SK-N-SH (cell line): ENCODE data around the gene WWC1. TPM values are rescaled to one million over a fixed set of nuclear protein-coding genes. Genes with fewer than 3 reads are reported as not detected.
"Not testable (repeated sequence)": the region's sequence is repeated elsewhere in the genome, so short reads cannot be mapped to it uniquely, and the experiment has no call there.

ENCODE experiments used
- CTCF ChIA-PET: fragments of 300-600, 350-600 bp; formaldehyde crosslinking; extraction: SDS; loops from one replicate; lab custom pipeline; 2021; lab: Yijun Ruan, JAX
- POLR2A ChIA-PET: fragments of 350-600 bp; sonication (Branson Sonifier 250); formaldehyde crosslinking; extraction: SDS; loops from one replicate; lab custom pipeline; 2020; ENCODE audit warnings: antibody characterized with exemption, inconsistent platforms; lab: Yijun Ruan, JAX
- DNase-seq: peaks from one replicate; pipeline ENCODE4 v3.0.0; 2012
- H2AFZ ChIP-seq: fragments of 200-600 bp; sonication (generic); 2 replicates; pipeline ENCODE4 v1.8.1; 2016; ENCODE audit warnings: antibody characterized with exemption, mild to moderate bottlenecking, low read depth
- H3F3A ChIP-seq: fragments of 200-600 bp; sonication (generic); replicated peaks from 2 replicates; pipeline ENCODE3; 2016; ENCODE audit warnings: antibody characterized with exemption, mild to moderate bottlenecking; ENCODE audit not compliant: insufficient read depth
- H3K27ac ChIP-seq, 2 experiments: fragments of 200-500 bp in 1 of 2; fragments of 200-600 bp in 1 of 2; sonication (Bioruptor generic) in 1 of 2; sonication (generic), shearing (Covaris generic) in 1 of 2; 2 replicates each; pipeline versions ENCODE4 v1.5.1 to v1.6.1; 2014 to 2016; ENCODE audit warnings: low read depth in 2 of 2, inconsistent platforms in 1 of 2, low read length in 1 of 2, mild to moderate bottlenecking in 1 of 2, mixed read lengths in 1 of 2
- H3K27me3 ChIP-seq: fragments of 200-600 bp; sonication (generic), shearing (Covaris generic); 2 replicates; pipeline ENCODE4 v1.6.1; 2016; ENCODE audit warnings: mixed run types; ENCODE audit not compliant: insufficient read depth
- H3K36me3 ChIP-seq, 2 experiments: fragments of 200-500 bp in 1 of 2; fragments of 200-600 bp in 1 of 2; sonication (Bioruptor generic) in 1 of 2; sonication (generic) in 1 of 2; replicated peaks in 1 of 2; 2 replicates each; pipeline versions ENCODE3 to v1.5.1; 2014 to 2016; ENCODE audit warnings: low read length in 1 of 2, mild to moderate bottlenecking in 1 of 2; ENCODE audit not compliant: insufficient read depth in 2 of 2, control insufficient read depth in 1 of 2
- H3K4me1 ChIP-seq, 2 experiments: fragments of 200-500 bp in 1 of 2; fragments of 200-600 bp in 1 of 2; sonication (Bioruptor generic) in 1 of 2; sonication (generic), shearing (Covaris generic) in 1 of 2; 2 replicates each; pipeline versions ENCODE4 v1.5.1 to v1.6.1; 2014 to 2016; ENCODE audit warnings: low read depth in 1 of 2, low read length in 1 of 2, mixed run types in 1 of 2; ENCODE audit not compliant: insufficient read depth in 2 of 2, control insufficient read depth in 1 of 2
- H3K4me2 ChIP-seq: fragments of 200-600 bp; sonication (generic), shearing (Covaris generic); 2 replicates; pipeline ENCODE4 v1.6.1; 2017; ENCODE audit warnings: mixed run types
- H3K4me3 ChIP-seq, 2 experiments: fragments of 200-500 bp in 1 of 2; fragments of 200-600 bp in 1 of 2; sonication (Bioruptor generic) in 1 of 2; sonication (generic), shearing (Covaris generic) in 1 of 2; 2 replicates each; pipeline versions ENCODE4 v1.5.1 to v1.8.1; 2014 to 2016; ENCODE audit warnings: low read depth in 2 of 2, inconsistent platforms in 1 of 2, low read length in 1 of 2, mild to moderate bottlenecking in 1 of 2, mixed read lengths in 1 of 2, moderate library complexity in 1 of 2
- H3K79me2 ChIP-seq: fragments of 200-600 bp; sonication (generic); 2 replicates; pipeline ENCODE4 v1.8.1; 2017; ENCODE audit warnings: mild to moderate bottlenecking; ENCODE audit not compliant: insufficient read depth
- H3K9ac ChIP-seq: fragments of 200-600 bp; sonication (generic); 2 replicates; pipeline ENCODE4 v1.6.1; 2017; ENCODE audit warnings: mixed run types
- H3K9me2 ChIP-seq: fragments of 200-600 bp; sonication (generic); 2 replicates; pipeline ENCODE4 v1.6.1; 2017; ENCODE audit warnings: mixed run types
- H3K9me3 ChIP-seq: fragments of 200-600 bp; sonication (generic); 2 replicates; pipeline ENCODE4 v1.6.1; 2017; ENCODE audit warnings: mixed run types, mild to moderate bottlenecking, moderate library complexity
- H4K20me1 ChIP-seq: fragments of 200-600 bp; sonication (generic); 2 replicates; pipeline ENCODE4 v1.6.1; 2017; ENCODE audit warnings: mild to moderate bottlenecking, mixed run types; ENCODE audit not compliant: insufficient read depth
- CHD2 ChIP-seq: fragments of 150-350 bp; IDR thresholded peaks from 2 replicates; pipeline ENCODE4 v1.6.1; 2018; ENCODE audit warnings: low read length; ENCODE audit not compliant: partially characterized antibody
- CTCF ChIP-seq: fragments of 200-600 bp; sonication (generic); IDR thresholded peaks from 2 replicates; pipeline ENCODE4 v1.6.1; 2017; ENCODE audit warnings: antibody characterized with exemption, mild to moderate bottlenecking, moderate library complexity
- ELF1 ChIP-seq: IDR thresholded peaks from 2 replicates; pipeline ENCODE4 v1.4.0; 2012
- EZH2phosphoT487 ChIP-seq: fragments of 200-600 bp; sonication (generic); IDR thresholded peaks from 2 replicates; pipeline ENCODE4 v1.6.1; 2017; ENCODE audit warnings: low read depth, mixed run types, mild to moderate bottlenecking, antibody characterized with exemption, moderate library complexity, borderline replicate concordance
- FOSL2 ChIP-seq: IDR thresholded peaks from 2 replicates; pipeline ENCODE4 v1.4.0; 2012; ENCODE audit warnings: low read depth, mild to moderate bottlenecking, moderate library complexity, borderline replicate concordance
- FOXJ3 ChIP-seq: sonication (generic); formaldehyde crosslinking; IDR thresholded peaks from 2 replicates; pipeline ENCODE4 v1.5.1; 2020; ENCODE audit warnings: mild to moderate bottlenecking, missing genetic modification reagents
- FOXM1 ChIP-seq: IDR thresholded peaks from 2 replicates; pipeline ENCODE4 v1.4.0; 2012; ENCODE audit warnings: low read depth, mild to moderate bottlenecking
- GATA2 ChIP-seq: sonication (generic); formaldehyde crosslinking; IDR thresholded peaks from 2 replicates; pipeline ENCODE4 v1.5.0; 2020; ENCODE audit warnings: mild to moderate bottlenecking, missing genetic modification reagents
- MEF2A ChIP-seq: IDR thresholded peaks from 2 replicates; pipeline ENCODE4 v1.4.0; 2012; ENCODE audit warnings: low read depth, borderline replicate concordance
- MXI1 ChIP-seq: IDR thresholded peaks from 2 replicates; pipeline ENCODE4 v1.6.1; 2012; ENCODE audit warnings: mild to moderate bottlenecking, low read depth, low read length, improper control_type of control experiment
- NFIC ChIP-seq: IDR thresholded peaks from 2 replicates; pipeline ENCODE4 v1.4.0; 2012; ENCODE audit warnings: borderline replicate concordance
- NRF1 ChIP-seq: IDR thresholded peaks from 2 replicates; pipeline ENCODE4 v1.6.1; 2012; ENCODE audit warnings: low read depth, mild to moderate bottlenecking, low read length
- POLR2AphosphoS5 ChIP-seq: IDR thresholded peaks from 2 replicates; pipeline ENCODE4 v1.6.1; 2012; ENCODE audit warnings: low read depth, low read length
- RAD21 ChIP-seq: IDR thresholded peaks from 2 replicates; pipeline ENCODE4 v1.6.1; 2012; ENCODE audit warnings: mild to moderate bottlenecking, low read length
- RCOR1 ChIP-seq: fragments of 150-350 bp; IDR thresholded peaks from 2 replicates; pipeline ENCODE4 v1.6.1; 2017; ENCODE audit warnings: antibody characterized with exemption, low read length
- RXRA ChIP-seq: IDR thresholded peaks from 2 replicates; pipeline ENCODE4 v1.4.0; 2012; ENCODE audit warnings: low read depth, mild to moderate bottlenecking, borderline replicate concordance
- SIN3A ChIP-seq: IDR thresholded peaks from 2 replicates; pipeline ENCODE4 v1.6.1; 2012; ENCODE audit warnings: low read depth, mild to moderate bottlenecking, low read length, moderate library complexity, borderline replicate concordance
- TCF12 ChIP-seq: IDR thresholded peaks from 2 replicates; pipeline ENCODE4 v1.4.0; 2012
- TEAD4 ChIP-seq: IDR thresholded peaks from 2 replicates; pipeline ENCODE4 v1.4.0; 2012; ENCODE audit warnings: mild to moderate bottlenecking, borderline replicate concordance; ENCODE audit not compliant: insufficient read depth
- USF1 ChIP-seq: IDR thresholded peaks from 2 replicates; pipeline ENCODE4 v1.4.0; 2012; ENCODE audit warnings: low read depth, borderline replicate concordance
- YY1 ChIP-seq: IDR thresholded peaks from 2 replicates; pipeline ENCODE4 v1.4.0; 2012; ENCODE audit warnings: low read depth, mild to moderate bottlenecking
- WGBS: methylation state at CpG from one replicate; pipeline ENCODE4 v1.1.6; 2017; ENCODE audit warnings: low lambda C conversion rate; 5-methylcytosine and 5-hydroxymethylcytosine counted together
- polyA plus RNA-seq, 3 experiments: library from polyadenylated mRNA; depleted of rRNA; stranded (reverse); fragments of >200 nt; gene quantifications; 2 replicates each; pipeline ENCODE4 v1.2.3, GENCODE V29; 2012
- TF ChIP-seq, protein P1 (sequence below): fragments of 150-350 bp; IDR thresholded peaks from 2 replicates; pipeline ENCODE4 v1.6.1; 2017; ENCODE audit warnings: antibody characterized with exemption, low read length, low read depth, borderline replicate concordance
- TF ChIP-seq, protein P2 (sequence below): fragments of 150-350 bp; IDR thresholded peaks from 2 replicates; pipeline ENCODE4 v1.6.1; 2016; ENCODE audit warnings: mild to moderate bottlenecking, low read depth, low read length
- TF ChIP-seq, protein P3 (sequence below): IDR thresholded peaks from 2 replicates; pipeline ENCODE4 v1.4.0; 2012; ENCODE audit warnings: low read depth, borderline replicate concordance

WWC1 gene
- polyA plus RNA-seq, 1 of the 3 experiments (the other 2 are of a cell fraction): 16.9 TPM

- TF ChIP-seq TEAD4: no peak
- TF ChIP-seq RAD21: no peak
- TF ChIP-seq YY1: no peak
- TF ChIP-seq SIN3A: no peak
- TF ChIP-seq POLR2AphosphoS5: no peak
- no peak for TF ChIP-seq NFIC
- TF ChIP-seq MEF2A: no peak
- no peak for TF ChIP-seq MXI1
- TF ChIP-seq FOXJ3 (CRISPR knock-in tag): no peak
- TF ChIP-seq, protein P1, sequence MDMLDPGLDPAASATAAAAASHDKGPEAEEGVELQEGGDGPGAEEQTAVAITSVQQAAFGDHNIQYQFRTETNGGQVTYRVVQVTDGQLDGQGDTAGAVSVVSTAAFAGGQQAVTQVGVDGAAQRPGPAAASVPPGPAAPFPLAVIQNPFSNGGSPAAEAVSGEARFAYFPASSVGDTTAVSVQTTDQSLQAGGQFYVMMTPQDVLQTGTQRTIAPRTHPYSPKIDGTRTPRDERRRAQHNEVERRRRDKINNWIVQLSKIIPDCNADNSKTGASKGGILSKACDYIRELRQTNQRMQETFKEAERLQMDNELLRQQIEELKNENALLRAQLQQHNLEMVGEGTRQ: no peak
Observed at GRCh38 chr5:168285696-168286095, 5.7 kb upstream of the WWC1 start (continued).

DNA sequence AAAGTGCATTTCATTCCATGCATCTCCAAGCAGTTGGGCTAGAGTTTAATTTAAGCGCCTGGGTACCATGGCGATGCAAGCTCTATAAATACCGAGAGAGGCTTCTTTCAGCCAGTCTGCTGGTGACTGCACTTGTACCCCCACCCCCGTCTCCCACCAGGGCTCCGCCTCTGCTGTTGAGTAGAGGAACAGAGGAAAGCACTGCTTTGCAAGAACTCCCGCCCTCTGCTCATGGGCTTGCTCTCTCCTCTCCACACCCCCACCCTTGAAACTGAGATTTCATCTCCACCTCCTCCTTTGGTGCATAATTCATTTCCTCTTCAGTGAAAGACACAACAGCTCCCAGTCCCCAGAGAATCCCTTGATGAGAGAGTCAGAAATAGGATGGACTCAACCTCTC lies 5.1 kb upstream of the WWC1 start:
- POLR2A ChIA-PET: no interaction called here
- no peak for DNase-seq
- Histone ChIP-seq H3K4me3 (no peak overlapping the region), H3K4me1 (peaks cover 0 to 4% of the 10 kb centered on the region in 2 experiments; a peak in 2 of 4 replicates), H3K36me3 (no peaks in the 10 kb centered on the region), H3K9me3 (no peaks in the 10 kb centered on the region), H3K27ac (no peak overlapping the region), H4K20me1 (no peaks in the 10 kb centered on the region), H3K9me2 (no peaks in the 10 kb centered on the region), H3K9ac (no peak overlapping the region), H3K79me2 (no peaks in the 10 kb centered on the region), H3K27me3 (no peaks in the 10 kb centered on the region), H2AFZ (no peak overlapping the region), H3F3A (no peaks in the 10 kb centered on the region), H3K4me2 (no peak overlapping the region)
- CTCF ChIA-PET: interaction anchor here (1.8 kb wide), 1 partner anchor 16 kb away, joined by 5 read pairs; no protein-coding TSS in a partner anchor
- TF ChIP-seq, protein P2, sequence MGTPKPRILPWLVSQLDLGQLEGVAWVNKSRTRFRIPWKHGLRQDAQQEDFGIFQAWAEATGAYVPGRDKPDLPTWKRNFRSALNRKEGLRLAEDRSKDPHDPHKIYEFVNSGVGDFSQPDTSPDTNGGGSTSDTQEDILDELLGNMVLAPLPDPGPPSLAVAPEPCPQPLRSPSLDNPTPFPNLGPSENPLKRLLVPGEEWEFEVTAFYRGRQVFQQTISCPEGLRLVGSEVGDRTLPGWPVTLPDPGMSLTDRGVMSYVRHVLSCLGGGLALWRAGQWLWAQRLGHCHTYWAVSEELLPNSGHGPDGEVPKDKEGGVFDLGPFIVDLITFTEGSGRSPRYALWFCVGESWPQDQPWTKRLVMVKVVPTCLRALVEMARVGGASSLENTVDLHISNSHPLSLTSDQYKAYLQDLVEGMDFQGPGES: no peak
- TF ChIP-seq USF1 (no peak), RAD21 (no peak), NRF1 (no peak), TEAD4 (no peak), EZH2phosphoT487 (no peak), FOXM1 (no peak), POLR2AphosphoS5 (no peak), FOXJ3 (CRISPR knock-in tag) (no peak), MEF2A (no peak), ELF1 (no peak), RXRA (no peak), RCOR1 (no peak), TCF12 (no peak), FOSL2 (no peak), CTCF (no peak), GATA2 (no peak), CHD2 (no peak)
- TF ChIP-seq, protein P3, sequence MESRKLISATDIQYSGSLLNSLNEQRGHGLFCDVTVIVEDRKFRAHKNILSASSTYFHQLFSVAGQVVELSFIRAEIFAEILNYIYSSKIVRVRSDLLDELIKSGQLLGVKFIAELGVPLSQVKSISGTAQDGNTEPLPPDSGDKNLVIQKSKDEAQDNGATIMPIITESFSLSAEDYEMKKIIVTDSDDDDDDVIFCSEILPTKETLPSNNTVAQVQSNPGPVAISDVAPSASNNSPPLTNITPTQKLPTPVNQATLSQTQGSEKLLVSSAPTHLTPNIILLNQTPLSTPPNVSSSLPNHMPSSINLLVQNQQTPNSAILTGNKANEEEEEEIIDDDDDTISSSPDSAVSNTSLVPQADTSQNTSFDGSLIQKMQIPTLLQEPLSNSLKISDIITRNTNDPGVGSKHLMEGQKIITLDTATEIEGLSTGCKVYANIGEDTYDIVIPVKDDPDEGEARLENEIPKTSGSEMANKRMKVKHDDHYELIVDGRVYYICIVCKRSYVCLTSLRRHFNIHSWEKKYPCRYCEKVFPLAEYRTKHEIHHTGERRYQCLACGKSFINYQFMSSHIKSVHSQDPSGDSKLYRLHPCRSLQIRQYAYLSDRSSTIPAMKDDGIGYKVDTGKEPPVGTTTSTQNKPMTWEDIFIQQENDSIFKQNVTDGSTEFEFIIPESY: no peak
- WGBS: 72% methylated on average over 6 of the region's 6 CpGs

- H3K36me3 ChIP-seq, H3K4me2 ChIP-seq, DNase-seq, H3K9ac ChIP-seq, H3K4me3 ChIP-seq, H3K79me2 ChIP-seq, H3K27me3 ChIP-seq, H3K9me3 ChIP-seq, H3K4me1 ChIP-seq, H3K27ac ChIP-seq, H2AFZ ChIP-seq, H4K20me1 ChIP-seq, H3F3A ChIP-seq, POLR2A ChIA-PET, H3K9me2 ChIP-seq: not testable (repeated sequence)
- WGBS: 98% methylated on average over 5 of the region's 5 CpGs
- CTCF ChIA-PET: interaction anchor here (1.8 kb wide), 1 partner anchor 17 kb away, joined by 5 read pairs; no protein-coding TSS in a partner anchor
Observed at GRCh38 chr5:168286863-168287262, 4.6 kb upstream of the WWC1 start.
